IMR-90 (cell line): ENCODE results near the gene L3MBTL4. TPM values are rescaled to one million over a fixed set of nuclear protein-coding genes. Genes with fewer than 3 reads are reported as not detected.

Experiments used
- ATAC-seq: fragments of 200-7000 bp; cut with Tn5 transposase; 2 replicates; pipeline ENCODE4 v1.9.1; 2020; ENCODE audit warnings: low read depth, mild to moderate bottlenecking, moderate library complexity
- BruUV-seq: library from RNA; stranded (reverse); fragments of 400-500 nt; replicated peaks from 2 replicates; lab custom pipeline; 2021; lab: Mats Ljungman, UMichigan
- CTCF ChIA-PET: fragments of 300-600 bp; formaldehyde crosslinking; extraction: SDS; loops from one replicate; lab custom pipeline; 2021; ENCODE audit warnings: antibody characterized with exemption; lab: Yijun Ruan, JAX
- POLR2A ChIA-PET: fragments of 300-600 bp; sonication (Branson Sonifier 250); formaldehyde crosslinking; loops from one replicate; lab custom pipeline; 2022; ENCODE audit warnings: antibody characterized with exemption; ENCODE audit not compliant: unreplicated experiment; lab: Charles Lee
- DNase-seq: peaks from one replicate; pipeline ENCODE4 v3.0.0; 2013
- H2AFZ ChIP-seq: replicated peaks from 2 replicates; pipeline ENCODE3; 2013; ENCODE audit warnings: low read length, mild to moderate bottlenecking; ENCODE audit not compliant: poor library complexity
- H2AK5ac ChIP-seq: 2 replicates; pipeline ENCODE4 v1.6.1; 2013; ENCODE audit warnings: low read depth, low read length, inconsistent platforms
- H2AK9ac ChIP-seq: replicated peaks from 2 replicates; pipeline ENCODE3; 2013; ENCODE audit warnings: mild to moderate bottlenecking, low read depth, low read length, moderate library complexity; ENCODE audit not compliant: poor library complexity
- H2BK120ac ChIP-seq: 2 replicates; pipeline ENCODE4 v1.6.1; 2013; ENCODE audit warnings: low read depth, low read length, inconsistent platforms
- H2BK15ac ChIP-seq: 3 replicates; pipeline ENCODE4 v1.6.1; 2013; ENCODE audit warnings: low read depth, low read length, inconsistent platforms
- H2BK20ac ChIP-seq: 2 replicates; pipeline ENCODE4 v1.6.1; 2013; ENCODE audit warnings: low read depth, mild to moderate bottlenecking, inconsistent platforms, low read length, moderate library complexity
- H2BK5ac ChIP-seq: 2 replicates; pipeline ENCODE4 v1.6.1; 2013; ENCODE audit warnings: mild to moderate bottlenecking, low read depth, low read length, inconsistent platforms; ENCODE audit not compliant: poor library complexity, severe bottlenecking
- H3K14ac ChIP-seq: replicated peaks from 2 replicates; pipeline ENCODE4 v1.6.1; 2013; ENCODE audit warnings: low read depth, low read length, inconsistent platforms
- H3K18ac ChIP-seq: 2 replicates; pipeline ENCODE4 v1.6.1; 2013; ENCODE audit warnings: low read depth, low read length, control low read depth
- H3K23ac ChIP-seq: 2 replicates; pipeline ENCODE4 v1.6.1; 2013; ENCODE audit warnings: low read depth, low read length, inconsistent platforms
- H3K27ac ChIP-seq: 2 replicates; pipeline ENCODE4 v1.5.1; 2013; ENCODE audit warnings: mild to moderate bottlenecking, control low read depth, low read length; ENCODE audit not compliant: insufficient read depth
- H3K27me3 ChIP-seq: 2 replicates; pipeline ENCODE4 v1.6.1; 2013; ENCODE audit warnings: low read length; ENCODE audit not compliant: control insufficient read depth, insufficient read depth
- H3K36me3 ChIP-seq: 2 replicates; pipeline ENCODE4 v1.6.1; 2013; ENCODE audit warnings: low read length, mixed read lengths; ENCODE audit not compliant: control insufficient read depth, insufficient read depth
- H3K4ac ChIP-seq: 2 replicates; pipeline ENCODE4 v1.6.1; 2013; ENCODE audit warnings: low read depth, low read length, inconsistent platforms
- H3K4me1 ChIP-seq: 2 replicates; pipeline ENCODE4 v1.6.1; 2013; ENCODE audit warnings: low read length, mixed read lengths; ENCODE audit not compliant: control insufficient read depth, insufficient read depth
- H3K4me2 ChIP-seq: 2 replicates; pipeline ENCODE4 v1.6.1; 2013; ENCODE audit warnings: low read depth, mild to moderate bottlenecking, control low read depth, low read length, moderate library complexity
- H3K4me3 ChIP-seq: 2 replicates; pipeline ENCODE4 v1.5.1; 2013; ENCODE audit warnings: low read depth, mild to moderate bottlenecking, control low read depth, low read length, moderate library complexity; ENCODE audit not compliant: insufficient read depth
- H3K56ac ChIP-seq: 2 replicates; pipeline ENCODE4 v1.6.1; 2013; ENCODE audit warnings: low read length, inconsistent platforms; ENCODE audit not compliant: insufficient read depth; ENCODE audit errors: extremely low read depth
- H3K79me1 ChIP-seq, 2 experiments: 2 replicates each; pipeline ENCODE4 v1.6.1; 2013; ENCODE audit warnings: low read length in 2 of 2, inconsistent platforms in 1 of 2, low read depth in 1 of 2
- H3K9ac ChIP-seq: 2 replicates; pipeline ENCODE4 v1.6.1; 2013; ENCODE audit warnings: low read depth, low read length, control low read depth
- H3K9me1 ChIP-seq: 2 replicates; pipeline ENCODE4 v1.6.1; 2013; ENCODE audit warnings: low read length, inconsistent platforms; ENCODE audit not compliant: insufficient read depth
- H3K9me3 ChIP-seq: 2 replicates; pipeline ENCODE4 v1.6.1; 2013; ENCODE audit warnings: low read length; ENCODE audit not compliant: control insufficient read depth, insufficient read depth
- H4K20me1 ChIP-seq: 2 replicates; pipeline ENCODE4 v1.6.1; 2013; ENCODE audit warnings: low read length, inconsistent platforms; ENCODE audit not compliant: insufficient read depth
- H4K5ac ChIP-seq: 2 replicates; pipeline ENCODE4 v1.6.1; 2013; ENCODE audit warnings: mild to moderate bottlenecking, low read depth, low read length, control low read depth
- H4K8ac ChIP-seq, 2 experiments: 2 replicates each; pipeline ENCODE4 v1.6.1; 2013; ENCODE audit warnings: low read depth in 2 of 2, low read length in 2 of 2, control low read depth in 1 of 2, inconsistent platforms in 1 of 2
- H4K91ac ChIP-seq: 2 replicates; pipeline ENCODE4 v1.6.1; 2013; ENCODE audit warnings: low read depth, low read length, inconsistent platforms; ENCODE audit not compliant: insufficient read depth
- CHD1 ChIP-seq: IDR thresholded peaks from 2 replicates; pipeline ENCODE4 v1.6.1; 2012; ENCODE audit warnings: low read depth, low read length, improper control_type of control experiment
- MAFK ChIP-seq: IDR thresholded peaks from 2 replicates; pipeline ENCODE4 v1.6.1; 2012; ENCODE audit warnings: low read depth, low read length, improper control_type of control experiment
- MAZ ChIP-seq: IDR thresholded peaks from 2 replicates; pipeline ENCODE4 v1.6.1; 2012; ENCODE audit warnings: low read depth, mild to moderate bottlenecking, low read length, improper control_type of control experiment, moderate library complexity, borderline replicate concordance
- NFE2L2 ChIP-seq: fragments of 150-350 bp; IDR thresholded peaks from 2 replicates; pipeline ENCODE4 v1.6.1; 2016; ENCODE audit warnings: low read depth, mild to moderate bottlenecking, low read length
- RFX5 ChIP-seq: IDR thresholded peaks from 2 replicates; pipeline ENCODE4 v1.8.0; 2012; ENCODE audit warnings: low read depth, mild to moderate bottlenecking, low read length, moderate library complexity
- WGBS, 2 experiments: methylation state at CpG; one replicate each; pipeline versions ENCODE4 v1.1.5 to v1.1.7; 2013; ENCODE audit warnings: missing lambda C conversion rate in 2 of 2; ENCODE audit not compliant: insufficient read length in 1 of 2; ENCODE audit errors: extremely low coverage in 2 of 2; 5-methylcytosine and 5-hydroxymethylcytosine counted together
- dilution Hi-C: fragments of 300-500 bp; cut with HindIII; formaldehyde crosslinking; loops from one replicate; pipeline ENCODE4 v1.14.3; 2018; ENCODE audit warnings: low sequenced_read_pairs; ENCODE audit not compliant: unreplicated experiment
- in situ Hi-C: fragments of 300-500 bp; cut with MboI; formaldehyde crosslinking; loops from 3 replicates; pipeline ENCODE4 v1.14.3; 2019; ENCODE audit warnings: low sequenced_read_pairs, inconsistent platforms, mixed read lengths
- intact Hi-C: fragments of 100-400 bp; cut with micrococcal nuclease; formaldehyde crosslinking; loops from 2 replicates; pipeline ENCODE4 v1.10.0; 2022
- polyA plus RNA-seq, 3 experiments: library from polyadenylated mRNA; depleted of rRNA; stranded (reverse); fragments of >200 nt; gene quantifications; 2 replicates each; pipeline ENCODE4 v1.2.3, GENCODE V29; 2012; ENCODE audit warnings: low replicate concordance in 1 of 3
- total RNA-seq: library from RNA; depleted of rRNA; stranded (reverse); fragments of >200 nt; gene quantifications from 2 replicates; pipeline ENCODE4 v1.2.3, GENCODE V29; 2012
- TF ChIP-seq, protein P1 (sequence below): conservative IDR thresholded peaks from 2 replicates; pipeline ENCODE4 v1.5.1; 2012; ENCODE audit warnings: mild to moderate bottlenecking, low read depth, low read length, improper control_type of control experiment

The L3MBTL4 gene
- total and polyA plus RNA-seq, 2 of the 4 experiments (the other 2 are of a cell fraction): under 0.01 to 0.02 TPM

DNA sequence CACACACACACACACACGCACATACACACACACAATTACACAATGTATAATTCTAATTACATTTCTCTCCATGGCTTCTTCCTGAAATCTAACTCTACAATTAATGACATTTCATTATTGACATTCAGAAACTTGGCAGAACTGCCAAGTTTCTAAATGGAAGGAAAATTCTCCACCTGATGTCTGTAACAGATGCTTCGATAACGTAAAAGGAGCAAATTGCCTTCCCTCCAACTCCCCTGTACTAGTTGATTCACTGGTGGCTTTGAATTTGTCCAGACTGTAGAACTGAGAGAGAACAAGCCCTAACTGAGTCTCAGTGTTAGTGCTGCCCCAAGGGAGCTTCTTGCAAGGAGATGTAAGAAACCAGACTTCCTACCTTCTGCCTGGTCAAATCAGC lies 264.3 kb downstream of the L3MBTL4 start:
- CTCF ChIA-PET: no interaction called here
- H3K4me1 ChIP-seq: 0 out of 2 replicates have a peak, but pooled peaks cover 2% of the 10 kb centered on the region

More for the DNA sequence above, 264.3 kb downstream of the L3MBTL4 start:
- in situ Hi-C loops: no loop called here
- DNase-seq (no peak), ATAC-seq (no peak)
- no peaks in the 10 kb centered on the region for H3K27me3 ChIP-seq
- H3K23ac ChIP-seq: no peak overlapping the region
- no peak overlapping the region for H4K91ac ChIP-seq
- dilution Hi-C loops: no loop called here
- no peak overlapping the region for H2AFZ ChIP-seq
- 100% methylated on average over 1 of the region's 3 CpGs; no CpG with 5 or more reads in 1 of the 2 experiments for WGBS, 2 experiments
- H2BK20ac ChIP-seq: no peak overlapping the region
- no peaks in the 10 kb centered on the region; the same call in 1 of the 2 replicates for H3K9me3 ChIP-seq
- H3K4me3 ChIP-seq: no peak overlapping the region
- H3K18ac ChIP-seq: no peak overlapping the region
- no peak overlapping the region for H3K27ac ChIP-seq
- BruUV-seq: no TSS peak
- H2BK120ac ChIP-seq: no peak overlapping the region
- no peaks in the 10 kb centered on the region for H4K20me1 ChIP-seq
- no peak overlapping the region for H2AK9ac ChIP-seq
- POLR2A ChIA-PET: no interaction called here
- H4K5ac ChIP-seq: no peak overlapping the region
- no peak overlapping the region for H3K4ac ChIP-seq
- no peak overlapping the region for H3K9ac ChIP-seq
- intact Hi-C loops: no loop called here
- no peak overlapping the region for H3K56ac ChIP-seq
- no peak overlapping the region for H2BK15ac ChIP-seq
- no peak overlapping the region for H3K14ac ChIP-seq
- no peak overlapping the region for H2BK5ac ChIP-seq
- H4K8ac ChIP-seq: no peak overlapping the region
- H3K36me3 ChIP-seq: no peaks in the 10 kb centered on the region
- H3K4me2 ChIP-seq: no peak overlapping the region
- no peak overlapping the region for H2AK5ac ChIP-seq
- no peaks in the 10 kb centered on the region for H3K79me1 ChIP-seq
- no peaks in the 10 kb centered on the region for H3K9me1 ChIP-seq
- TF ChIP-seq RFX5: no peak
- TF ChIP-seq MAFK: no peak
- TF ChIP-seq NFE2L2: no peak
- no peak for TF ChIP-seq MAZ
- TF ChIP-seq, protein P1, sequence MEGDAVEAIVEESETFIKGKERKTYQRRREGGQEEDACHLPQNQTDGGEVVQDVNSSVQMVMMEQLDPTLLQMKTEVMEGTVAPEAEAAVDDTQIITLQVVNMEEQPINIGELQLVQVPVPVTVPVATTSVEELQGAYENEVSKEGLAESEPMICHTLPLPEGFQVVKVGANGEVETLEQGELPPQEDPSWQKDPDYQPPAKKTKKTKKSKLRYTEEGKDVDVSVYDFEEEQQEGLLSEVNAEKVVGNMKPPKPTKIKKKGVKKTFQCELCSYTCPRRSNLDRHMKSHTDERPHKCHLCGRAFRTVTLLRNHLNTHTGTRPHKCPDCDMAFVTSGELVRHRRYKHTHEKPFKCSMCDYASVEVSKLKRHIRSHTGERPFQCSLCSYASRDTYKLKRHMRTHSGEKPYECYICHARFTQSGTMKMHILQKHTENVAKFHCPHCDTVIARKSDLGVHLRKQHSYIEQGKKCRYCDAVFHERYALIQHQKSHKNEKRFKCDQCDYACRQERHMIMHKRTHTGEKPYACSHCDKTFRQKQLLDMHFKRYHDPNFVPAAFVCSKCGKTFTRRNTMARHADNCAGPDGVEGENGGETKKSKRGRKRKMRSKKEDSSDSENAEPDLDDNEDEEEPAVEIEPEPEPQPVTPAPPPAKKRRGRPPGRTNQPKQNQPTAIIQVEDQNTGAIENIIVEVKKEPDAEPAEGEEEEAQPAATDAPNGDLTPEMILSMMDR: no peak
- TF ChIP-seq CHD1: no peak
